NCI-H2029 (cell line): Measurements from ENCODE around the gene VPS37D.
"Not testable (repeated sequence)": the region's sequence is repeated elsewhere in the genome, so short reads cannot be mapped to it uniquely, and the experiment has no call there.

Experiments
- DNase-seq: peaks from one replicate; lab custom pipeline; 2025; lab: John Stamatoyannopoulos, UW

Gene VPS37D

GRCh38 chr7:73706126-73707044 lies 38.8 kb downstream of the VPS37D start:
- DNase-seq: no peak

GRCh38 chr7:73707045-73707631 lies 39.5 kb downstream of the VPS37D start:
- DNase-seq: peak; percentile 88

GRCh38 chr7:73708961-73709549 lies 41.4 kb downstream of the VPS37D start:
- DNase-seq: no peak

GRCh38 chr7:73712773-73713172 lies 45.1 kb downstream of the VPS37D start:
- no peak for DNase-seq

- not testable (repeated sequence) for DNase-seq
Observed at GRCh38 chr7:73713319-73713718, 45.7 kb downstream of the VPS37D start.

GRCh38 chr7:73715648-73716317 lies 48.2 kb downstream of the VPS37D start:
- DNase-seq: peak; percentile 80

- no peak for DNase-seq
Observed at GRCh38 chr7:73716318-73716890, 48.8 kb downstream of the VPS37D start.

GRCh38 chr7:73717025-73717807 lies 49.6 kb downstream of the VPS37D start:
- no peak for DNase-seq

GRCh38 chr7:73717991-73718405 lies 50.4 kb downstream of the VPS37D start:
- DNase-seq: no peak

GRCh38 chr7:73718438-73718881 lies 50.8 kb downstream of the VPS37D start:
- no peak for DNase-seq

GRCh38 chr7:73718905-73719805 lies 51.5 kb downstream of the VPS37D start, which contains the start of gene STX1A:
STX1A (minus strand) TSS chr7:73719669; CDS start chr7:73719631, 38 bp downstream.
- DNase-seq: peak; percentile 45

GRCh38 chr7:73719806-73720169 lies 52.2 kb downstream of the VPS37D start:
- DNase-seq: no peak

GRCh38 chr7:73720443-73720842 lies 52.8 kb downstream of the VPS37D start:
- DNase-seq: not testable (repeated sequence)

GRCh38 chr7:73721377-73721817 lies 53.8 kb downstream of the VPS37D start:
- peak; percentile 72 for DNase-seq
